Mesodermal cell (in vitro differentiated cells): ENCODE data around the gene CSTPP1.

ENCODE experiments used
- H3K27ac ChIP-seq: 2 replicates; pipeline ENCODE4 v1.7.0; 2013; ENCODE audit warnings: mild to moderate bottlenecking, low read depth, low read length, moderate library complexity; ENCODE audit not compliant: severe bottlenecking
- H3K36me3 ChIP-seq: 2 replicates; pipeline ENCODE4 v1.7.1; 2013; ENCODE audit warnings: mild to moderate bottlenecking, low read length, moderate library complexity; ENCODE audit not compliant: control insufficient read depth, insufficient read depth
- H3K4me1 ChIP-seq: one replicate; pipeline ENCODE4 v1.7.1; 2013; ENCODE audit warnings: mild to moderate bottlenecking, low read length; ENCODE audit not compliant: insufficient read depth, control insufficient read depth, poor library complexity, severe bottlenecking
- H3K4me3 ChIP-seq: 2 replicates; pipeline ENCODE4 v1.7.0; 2013; ENCODE audit warnings: low read length, control low read depth, mild to moderate bottlenecking; ENCODE audit not compliant: insufficient read depth, poor library complexity, severe bottlenecking; ENCODE audit errors: extremely low read depth
- H3K9me3 ChIP-seq: 2 replicates; pipeline ENCODE4 v1.7.1; 2013; ENCODE audit warnings: mild to moderate bottlenecking, low read length, moderate library complexity; ENCODE audit not compliant: control insufficient read depth
- WGBS, 2 experiments: methylation state at CpG; one replicate each; pipeline ENCODE4 v1.1.5; 2013; ENCODE audit warnings: missing lambda C conversion rate in 2 of 2; ENCODE audit not compliant: insufficient coverage in 2 of 2; 5-methylcytosine and 5-hydroxymethylcytosine counted together

The CSTPP1 gene

GRCh38 chr11:47156951-47157350 is 220.4 kb downstream of the CSTPP1 start:
- Histone ChIP-seq H3K9me3 (no peaks in the 10 kb centered on the region), H3K4me3 (no peak overlapping the region), H3K36me3 (peaks cover 17% of the 10 kb centered on the region), H3K27ac (no peak overlapping the region), H3K4me1 (peaks cover 11% of the 10 kb centered on the region)
- WGBS, 2 experiments: 93 to 96% methylated on average over 14 to 20 of the region's 20 CpGs

GRCh38 chr11:47157805-47158204 is 221.2 kb downstream of the CSTPP1 start:
- 90% methylated on average over 6 to 7 of the region's 8 CpGs for WGBS, 2 experiments
- Histone ChIP-seq H3K27ac (no peak overlapping the region), H3K4me3 (no peak overlapping the region), H3K9me3 (no peaks in the 10 kb centered on the region), H3K36me3 (peaks cover 24% of the 10 kb centered on the region), H3K4me1 (peaks cover 11% of the 10 kb centered on the region)

GRCh38 chr11:47158242-47158641 is 221.7 kb downstream of the CSTPP1 start:
- 90 to 93% methylated on average over 3 of the region's 5 CpGs for WGBS, 2 experiments
- Histone ChIP-seq H3K4me1 (peaks cover 11% of the 10 kb centered on the region), H3K36me3 (peaks cover 28% of the 10 kb centered on the region), H3K4me3 (no peak overlapping the region), H3K27ac (no peak overlapping the region), H3K9me3 (no peaks in the 10 kb centered on the region)

- H3K27ac ChIP-seq: no peak overlapping the region
- WGBS, 2 experiments: 78 to 96% methylated on average over 4 of the region's 5 CpGs
- peaks cover 51% of the 10 kb centered on the region for H3K36me3 ChIP-seq
Measured at GRCh38 chr11:47160753-47161133, 224.2 kb downstream of the CSTPP1 start.

GRCh38 chr11:47161134-47161854 is 224.7 kb downstream of the CSTPP1 start:
- Histone ChIP-seq H3K36me3 (peaks cover 55% of the 10 kb centered on the region), H3K4me1 (peaks cover 2% of the 10 kb centered on the region), H3K27ac (peak overlapping the region; percentile 23), H3K4me3 (no peak overlapping the region), H3K9me3 (no peaks in the 10 kb centered on the region)
- 57 to 64% methylated on average over 12 to 14 of the region's 14 CpGs for WGBS, 2 experiments

More at GRCh38 chr11:47160753-47161133, 224.2 kb downstream of the CSTPP1 start:
- Histone ChIP-seq H3K4me3 (no peak overlapping the region), H3K4me1 (peaks cover 3% of the 10 kb centered on the region), H3K9me3 (no peaks in the 10 kb centered on the region)

- peaks cover 61% of the 10 kb centered on the region for H3K36me3 ChIP-seq
- 80 to 92% methylated on average over 9 of the region's 9 CpGs for WGBS, 2 experiments
- H3K4me1 ChIP-seq: no peaks in the 10 kb centered on the region
- H3K27ac ChIP-seq: no peak overlapping the region
- H3K4me3 ChIP-seq: no peak overlapping the region
- H3K9me3 ChIP-seq: no peaks in the 10 kb centered on the region
Measured at GRCh38 chr11:47161890-47162289, 225.3 kb downstream of the CSTPP1 start.

- H3K27ac ChIP-seq: no peak overlapping the region
- WGBS, 2 experiments: 81 to 86% methylated on average over 4 of the region's 5 CpGs
- no peaks in the 10 kb centered on the region for H3K4me1 ChIP-seq
- H3K4me3 ChIP-seq: no peak overlapping the region
- no peaks in the 10 kb centered on the region for H3K9me3 ChIP-seq
- H3K36me3 ChIP-seq: peaks cover 62% of the 10 kb centered on the region
Measured at GRCh38 chr11:47162426-47162825, 225.9 kb downstream of the CSTPP1 start.

- H3K27ac ChIP-seq: no peak overlapping the region
- no peaks in the 10 kb centered on the region for H3K9me3 ChIP-seq
- peaks cover 64% of the 10 kb centered on the region for H3K36me3 ChIP-seq
- no peak overlapping the region for H3K4me3 ChIP-seq
- no peaks in the 10 kb centered on the region for H3K4me1 ChIP-seq
- WGBS, 2 experiments: 100% methylated on average over 1 of the region's 3 CpGs
Measured at GRCh38 chr11:47163193-47163592, 226.6 kb downstream of the CSTPP1 start.

- Histone ChIP-seq H3K36me3 (peaks cover 71% of the 10 kb centered on the region), H3K27ac (no peak overlapping the region)
- 97 to 99% methylated on average over 13 to 15 of the region's 15 CpGs for WGBS, 2 experiments
Measured at GRCh38 chr11:47163898-47164297, 227.3 kb downstream of the CSTPP1 start.

GRCh38 chr11:47164321-47164720 is 227.8 kb downstream of the CSTPP1 start:
- peaks cover 75% of the 10 kb centered on the region for H3K36me3 ChIP-seq
- no peaks in the 10 kb centered on the region for H3K4me1 ChIP-seq
- H3K4me3 ChIP-seq: no peak overlapping the region
- WGBS, 2 experiments: 100% methylated on average over 3 of the region's 4 CpGs
- H3K27ac ChIP-seq: no peak overlapping the region
- no peaks in the 10 kb centered on the region for H3K9me3 ChIP-seq

More at GRCh38 chr11:47163898-47164297, 227.3 kb downstream of the CSTPP1 start:
- H3K4me1 ChIP-seq: no peaks in the 10 kb centered on the region
- H3K4me3 ChIP-seq: no peak overlapping the region
- no peaks in the 10 kb centered on the region for H3K9me3 ChIP-seq

GRCh38 chr11:47165253-47165840 is 228.8 kb downstream of the CSTPP1 start:
- Histone ChIP-seq H3K9me3 (no peaks in the 10 kb centered on the region), H3K4me1 (no peaks in the 10 kb centered on the region), H3K36me3 (peaks cover 82% of the 10 kb centered on the region), H3K4me3 (no peak overlapping the region), H3K27ac (peak overlapping the region; percentile 5)
- WGBS, 2 experiments: 95 to 96% methylated on average over 8 to 9 of the region's 16 CpGs
